COLO668 (cell line): ENCODE data around the gene LUZP1.
A peak's percentile ranks its signal among the peaks of the same experiment; 100 is the strongest.

Source experiments
- DNase-seq: peaks from one replicate; lab custom pipeline; 2025; ENCODE audit not compliant: unreplicated experiment; lab: John Stamatoyannopoulos, UW

The LUZP1 gene

GRCh38 chr1:23188936-23189452, 20.3 kb upstream of the LUZP1 start:
- DNase-seq: peak; percentile 59

DNA sequence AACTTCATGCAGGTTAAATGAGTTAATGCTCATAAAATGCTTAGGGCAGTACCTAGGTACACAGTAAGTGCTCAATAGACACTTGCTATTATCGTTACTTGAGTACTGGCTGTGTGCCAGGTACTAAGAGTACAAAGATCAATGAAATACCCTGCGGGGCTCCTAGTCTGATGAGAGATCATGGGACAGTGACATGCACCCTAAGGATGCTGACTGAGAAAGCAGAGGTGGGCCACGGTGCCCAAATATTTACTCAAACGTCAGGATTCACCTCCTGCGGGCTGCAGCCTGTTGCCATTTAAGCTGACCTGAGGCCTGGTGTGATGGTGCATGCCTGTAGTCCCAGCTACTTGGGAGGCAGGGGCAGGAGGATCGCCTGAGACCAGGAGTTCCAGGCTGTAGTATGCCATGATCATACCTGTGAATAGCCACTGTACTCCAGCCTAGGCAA, 19.8 kb upstream of the LUZP1 start:
- peak; percentile 87 for DNase-seq

DNA sequence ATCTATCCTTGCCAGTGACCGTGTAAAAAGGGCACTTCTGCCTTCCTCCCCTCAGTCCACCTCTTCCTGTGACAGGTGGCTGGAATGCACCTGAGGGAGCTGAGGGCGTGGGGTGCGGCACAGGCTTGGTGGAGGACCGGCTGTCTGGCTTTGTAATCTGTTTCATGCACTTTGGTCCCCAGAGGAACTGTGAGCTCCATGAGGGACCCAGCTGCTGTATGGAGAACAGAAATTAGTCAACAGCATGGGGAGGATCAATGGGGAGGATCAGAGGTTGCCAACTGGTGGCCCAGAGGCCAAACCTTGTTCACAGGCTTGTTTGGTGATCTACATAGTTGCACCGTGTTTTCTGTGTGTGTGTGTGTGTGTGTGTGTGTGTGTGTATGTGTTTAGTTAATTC, 19.0 kb upstream of the LUZP1 start:
- DNase-seq: peak; percentile 76

DNA sequence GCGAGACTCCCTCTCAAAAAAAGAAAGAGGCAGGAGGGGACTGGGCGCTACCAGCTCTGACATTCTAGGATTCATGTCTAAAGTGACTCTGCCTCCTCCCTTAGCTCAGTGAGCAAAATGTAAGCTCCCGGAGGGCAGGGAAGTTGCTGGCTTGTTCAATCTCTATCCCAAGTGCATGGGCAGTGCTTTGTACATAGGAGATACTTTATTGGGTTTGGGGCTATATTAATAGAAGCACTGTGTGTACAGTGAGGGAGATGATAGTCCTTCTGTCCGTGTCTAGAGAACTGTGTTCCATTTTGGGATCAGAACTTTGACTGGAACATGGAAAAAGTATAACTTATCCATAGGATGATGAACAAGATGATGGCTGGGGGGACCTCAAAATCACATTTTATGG, 16.7 kb upstream of the LUZP1 start:
- DNase-seq: no peak

DNA sequence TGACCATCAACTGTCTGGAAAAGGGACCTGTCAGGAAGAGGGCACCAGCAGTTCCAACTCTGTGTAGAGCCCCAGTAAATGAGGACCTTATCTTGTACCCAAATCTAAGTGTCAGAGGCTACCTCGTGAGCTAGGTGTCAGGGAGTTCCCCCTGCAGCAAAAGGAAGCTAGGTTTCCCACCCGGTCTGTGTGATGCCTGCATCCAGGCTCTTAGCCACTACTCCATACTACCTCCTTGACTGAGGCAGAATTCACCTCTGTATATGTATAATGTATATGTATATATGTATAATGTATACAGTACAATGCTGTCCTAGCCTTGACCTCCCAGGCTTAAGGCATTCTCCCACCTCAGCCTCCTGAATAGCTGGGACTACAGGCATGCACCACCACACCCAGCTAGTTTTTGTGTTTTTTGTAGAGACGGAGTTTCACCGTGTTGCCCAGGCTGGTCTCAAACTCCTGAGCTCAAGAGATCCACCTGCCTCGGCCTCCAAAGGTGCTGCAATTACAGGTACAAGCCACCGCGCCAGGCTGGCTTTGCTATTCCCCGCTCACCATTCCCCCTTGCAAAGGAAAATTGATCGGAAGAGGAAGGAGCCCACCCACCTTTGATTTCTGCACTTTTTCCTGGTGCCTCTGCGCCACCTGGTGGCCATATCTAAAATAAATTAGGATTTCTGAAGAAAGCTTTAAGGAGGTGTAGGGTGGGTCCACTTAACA, 15.7 kb upstream of the LUZP1 start:
- peak; percentile 56 for DNase-seq

- DNase-seq: no peak
Observed at GRCh38 chr1:23179862-23180261, 11.2 kb upstream of the LUZP1 start.

GRCh38 chr1:23178950-23179349, 10.3 kb upstream of the LUZP1 start:
- DNase-seq: peak; percentile 34

- DNase-seq: no peak
Observed at GRCh38 chr1:23178414-23178813, 9.8 kb upstream of the LUZP1 start.

DNA sequence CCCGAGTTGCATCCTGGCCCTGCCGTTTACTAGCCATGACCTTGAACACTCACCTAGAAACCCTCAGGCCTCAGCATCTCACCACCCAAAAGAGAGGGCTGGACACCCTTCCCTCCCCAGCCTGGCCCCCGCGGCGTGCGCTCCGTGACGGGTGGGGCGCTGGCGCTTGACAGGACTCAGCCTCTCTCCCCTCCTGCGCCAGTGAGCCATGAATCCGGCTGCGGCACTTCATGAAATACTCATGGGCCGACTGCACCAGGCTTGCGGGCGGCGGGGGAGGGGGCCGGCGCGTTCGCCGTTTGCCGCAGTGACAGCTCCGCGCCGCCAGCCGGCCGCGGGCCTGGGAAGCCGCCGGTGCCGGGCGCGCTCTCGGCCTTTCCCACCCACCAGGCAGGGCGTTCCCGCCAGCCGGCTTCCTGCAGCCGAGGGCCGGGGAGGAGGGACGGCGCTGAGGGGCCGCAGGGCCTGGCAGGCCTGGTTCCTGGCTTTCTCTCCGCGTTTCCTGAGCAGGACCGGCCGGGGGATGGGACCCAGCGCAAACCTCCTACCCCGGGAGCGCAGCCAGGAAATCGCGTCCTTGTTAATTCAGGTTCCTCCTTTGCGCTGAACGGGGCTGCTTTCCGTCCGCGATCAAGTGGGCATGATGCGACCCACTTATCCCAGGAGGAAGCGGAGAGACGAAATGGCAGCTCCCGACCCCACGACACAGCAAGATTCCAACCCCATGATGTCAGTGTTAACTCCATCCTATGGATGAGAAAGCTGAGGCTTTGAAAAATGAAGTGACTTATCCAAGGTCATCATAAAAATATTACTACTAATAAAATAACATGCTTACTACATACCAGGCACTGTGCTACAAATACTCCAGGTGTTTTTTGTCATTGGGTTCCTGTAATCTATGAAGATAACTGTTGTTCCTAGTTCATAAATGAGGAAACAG, 9.1 kb upstream of the LUZP1 start:
- DNase-seq: peak; percentile 92

- no peak for DNase-seq
Observed at GRCh38 chr1:23177031-23177430, 8.4 kb upstream of the LUZP1 start.

- no peak for DNase-seq
Observed at GRCh38 chr1:23174426-23175110, 5.9 kb upstream of the LUZP1 start.

- no peak for DNase-seq
Observed at GRCh38 chr1:23171181-23171755, 2.6 kb upstream of the LUZP1 start.

DNA sequence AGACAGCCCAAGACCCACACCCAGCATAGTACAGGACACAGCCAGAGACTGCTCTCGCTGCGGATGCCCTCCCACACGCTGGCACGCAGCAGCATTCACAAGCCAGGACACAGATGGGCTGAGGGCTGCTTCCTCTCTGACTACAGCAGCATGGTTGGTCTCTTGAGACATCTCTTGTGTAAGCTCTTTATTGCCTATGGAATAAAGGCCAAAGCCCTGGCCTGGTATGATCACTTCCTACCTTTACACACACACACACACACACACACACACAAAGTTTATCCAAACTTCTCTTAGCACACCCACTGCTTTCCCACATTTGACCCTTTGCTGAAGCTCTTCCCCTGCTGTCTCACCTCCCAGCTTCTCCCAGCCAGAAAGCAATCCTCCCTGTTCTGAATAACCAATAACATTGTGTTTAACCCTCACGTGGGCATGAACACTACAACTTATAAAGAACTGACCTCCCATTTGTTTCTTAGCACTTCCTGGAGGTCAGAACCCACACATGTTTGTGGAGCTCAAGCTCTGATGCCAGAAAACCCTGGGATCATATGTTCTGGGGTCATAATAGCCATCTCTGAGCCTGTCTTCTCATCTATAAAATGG, 1.2 kb upstream of the LUZP1 start:
- DNase-seq: no peak

DNA sequence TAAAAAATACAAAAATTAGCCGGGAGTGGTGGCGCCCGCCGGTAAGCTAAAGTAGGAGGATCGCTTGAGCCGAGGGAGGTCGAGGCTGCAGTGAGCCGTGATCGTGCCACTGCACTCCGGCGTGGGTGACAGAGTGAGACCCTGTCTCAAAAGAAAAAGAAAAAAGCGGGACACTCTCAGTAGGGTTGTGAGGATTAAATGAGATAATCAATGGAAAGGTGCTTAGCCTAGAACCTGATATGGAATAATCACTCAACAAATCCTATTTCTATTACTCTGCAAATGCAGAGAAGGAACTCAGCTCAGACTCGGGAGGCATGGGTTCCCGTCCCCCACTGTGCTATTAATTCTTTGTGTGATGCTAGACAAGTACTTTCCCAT, 529 bp upstream of the LUZP1 start:
- DNase-seq: no peak

DNA sequence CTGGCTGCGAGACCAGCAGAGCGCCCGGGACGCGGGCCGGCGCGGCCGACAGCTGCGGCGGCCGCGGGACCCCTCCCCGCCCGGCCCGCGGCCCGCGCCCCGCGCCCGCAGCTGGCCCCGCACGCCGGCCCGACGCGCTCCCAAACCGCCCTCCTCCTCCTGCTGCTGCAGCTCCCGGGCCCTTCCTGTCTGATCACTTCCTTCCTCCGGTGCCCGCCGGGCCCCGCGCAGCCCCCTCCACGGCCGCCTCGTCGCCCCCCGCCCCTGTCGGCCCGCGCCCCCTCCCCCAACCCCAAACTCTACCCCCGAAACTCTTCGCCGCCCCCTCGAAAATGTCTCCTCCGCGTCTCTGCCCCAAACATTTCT, 594 bp downstream of the LUZP1 start:
- DNase-seq: peak; percentile 58

DNA sequence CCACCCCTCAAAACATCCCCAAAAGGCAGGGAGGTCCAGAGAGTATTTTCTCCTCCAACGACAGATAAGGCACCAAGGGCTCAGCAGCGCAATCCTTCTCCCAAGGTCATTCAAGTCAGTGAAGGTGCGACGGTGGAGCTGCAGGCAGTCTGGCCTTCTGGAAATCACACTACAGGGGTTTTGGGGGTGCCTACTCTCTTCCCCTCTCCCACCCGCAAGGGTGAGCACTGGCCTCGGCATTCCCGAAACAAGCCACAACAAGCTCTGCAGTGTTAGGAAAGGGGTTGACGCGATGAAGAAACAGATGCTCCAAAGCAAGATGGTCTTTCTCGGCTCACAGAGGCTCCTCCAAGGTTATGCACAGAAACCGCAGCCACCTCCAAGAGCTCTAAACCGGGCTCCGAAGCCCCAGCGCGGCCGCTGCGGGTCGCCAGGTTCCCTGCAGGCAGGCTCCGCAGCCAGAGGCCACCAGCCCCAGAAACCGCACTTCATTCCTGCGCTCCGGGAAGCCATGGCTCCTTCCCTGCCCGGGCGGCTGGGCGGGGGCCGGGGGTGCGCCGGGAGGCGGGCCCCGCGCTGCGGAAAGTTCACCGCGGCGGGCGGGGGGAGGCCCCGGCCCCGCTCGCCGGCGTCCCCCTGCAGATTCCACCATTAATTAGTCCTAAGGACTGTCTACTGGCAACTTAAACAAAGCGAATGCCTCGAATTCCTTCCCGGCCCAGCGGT, 1.1 kb downstream of the LUZP1 start:
- DNase-seq: peak; percentile 68

DNA sequence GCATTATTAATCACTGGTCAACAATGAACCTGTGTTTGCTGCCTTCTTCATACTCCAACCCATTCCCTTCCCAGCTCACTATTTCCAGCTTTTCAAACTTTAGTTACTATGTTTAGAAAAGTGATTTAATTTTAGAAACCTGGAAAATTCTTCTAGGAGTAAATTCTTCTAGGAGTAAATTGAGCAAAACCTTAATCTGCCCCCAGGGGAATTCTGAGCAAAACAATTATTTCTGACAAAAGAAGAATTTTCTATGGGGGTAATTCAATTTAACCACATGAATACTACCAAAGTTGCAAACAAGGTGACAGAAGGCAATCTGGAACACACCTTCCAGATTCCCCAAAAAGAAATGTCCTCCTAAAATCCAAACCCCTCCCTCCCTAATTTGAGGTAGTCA, 1.8 kb downstream of the LUZP1 start:
- no peak for DNase-seq

GRCh38 chr1:23163395-23163794, 5.3 kb downstream of the LUZP1 start:
- no peak for DNase-seq

GRCh38 chr1:23159963-23160877, 8.4 kb downstream of the LUZP1 start:
- no peak for DNase-seq
